Ascending aorta (tissue), 2 donors: ENCODE data around the gene FRAT1. TPM values are rescaled to one million over a fixed set of nuclear protein-coding genes. Genes with fewer than 3 reads are reported as not detected.

ENCODE experiments used
- DNase-seq, 2 donors: peaks; one replicate each; pipeline ENCODE4 v3.0.0-alpha.2; 2019; ENCODE audit warnings: low spot score in 2 of 2
- H3K27ac ChIP-seq, 2 donors: fragments of 200-600 bp; sonication (generic); one replicate each; pipeline ENCODE4 v1.5.1; 2016 to 2017; ENCODE audit warnings: mild to moderate bottlenecking in 1 of 2
- H3K27me3 ChIP-seq: fragments of 200-600 bp; sonication (generic); one replicate; pipeline ENCODE4 v1.5.1; 2017
- H3K36me3 ChIP-seq, 2 donors: fragments of 200-600 bp; sonication (generic); one replicate each; pipeline ENCODE4 v1.5.1; 2016
- H3K4me1 ChIP-seq, 2 donors: fragments of 200-600 bp; sonication (generic); one replicate each; pipeline ENCODE4 v1.5.1; 2016 to 2017; ENCODE audit warnings: mild to moderate bottlenecking in 1 of 2
- H3K4me3 ChIP-seq, 2 donors: fragments of 200-600 bp; sonication (generic); one replicate each; pipeline ENCODE4 v1.5.1; 2016 to 2017; ENCODE audit warnings: mild to moderate bottlenecking in 1 of 2
- H3K9me3 ChIP-seq, 2 donors: fragments of 200-600 bp; sonication (generic); one replicate each; pipeline ENCODE4 v1.5.1; 2016
- intact Hi-C: fragments of 100-400 bp; cut with DNase I; formaldehyde crosslinking; loops from one replicate; pipeline ENCODE4 v1.15.1; 2023
- total RNA-seq: library from RNA; depleted of rRNA; stranded (reverse); fragments of >200 nt; gene quantifications from one replicate; pipeline ENCODE4 v1.1.0, GENCODE V29; 2016
- TF ChIP-seq, protein P1 (sequence below), 3 experiments: fragments of 200-600 bp in 2 of 3; fragments of 450-650 bp in 1 of 3; sonication (generic) in 2 of 3; IDR thresholded peaks; one replicate each; pipeline ENCODE4 v1.5.1; 2016 to 2019; ENCODE audit warnings: antibody characterized with exemption in 3 of 3, mild to moderate bottlenecking in 1 of 3, moderate library complexity in 1 of 3

FRAT1 gene
- total RNA-seq, 1 donor from 2014 or later: 5.2 TPM

DNA sequence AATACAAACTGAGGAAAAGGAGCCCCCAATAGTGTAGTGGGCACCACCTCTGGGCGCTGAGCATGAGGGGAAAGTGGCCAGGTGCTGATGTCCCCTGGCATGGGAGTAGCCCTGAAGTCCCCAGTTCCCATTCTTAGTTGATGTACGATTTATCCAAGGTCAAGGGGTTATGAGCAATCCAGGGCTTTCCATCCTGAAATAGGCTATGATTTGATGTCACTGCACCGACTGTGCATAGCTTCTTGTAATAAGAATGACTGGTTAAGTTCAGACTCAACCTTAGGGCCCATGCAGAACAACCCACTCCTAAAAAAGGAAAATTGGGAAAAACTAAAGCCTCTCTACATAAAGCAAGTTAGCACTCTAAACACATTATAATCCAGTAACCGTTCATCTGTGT, 4.4 kb downstream of the FRAT1 start:
- no peak for DNase-seq
- no peaks in the 10 kb centered on the region for H3K27me3 ChIP-seq
- H3K9me3 ChIP-seq: no peaks in the 10 kb centered on the region
- H3K4me1 ChIP-seq: peaks cover 4 to 6% of the 10 kb centered on the region in 2 donors
- TF ChIP-seq, protein P1, sequence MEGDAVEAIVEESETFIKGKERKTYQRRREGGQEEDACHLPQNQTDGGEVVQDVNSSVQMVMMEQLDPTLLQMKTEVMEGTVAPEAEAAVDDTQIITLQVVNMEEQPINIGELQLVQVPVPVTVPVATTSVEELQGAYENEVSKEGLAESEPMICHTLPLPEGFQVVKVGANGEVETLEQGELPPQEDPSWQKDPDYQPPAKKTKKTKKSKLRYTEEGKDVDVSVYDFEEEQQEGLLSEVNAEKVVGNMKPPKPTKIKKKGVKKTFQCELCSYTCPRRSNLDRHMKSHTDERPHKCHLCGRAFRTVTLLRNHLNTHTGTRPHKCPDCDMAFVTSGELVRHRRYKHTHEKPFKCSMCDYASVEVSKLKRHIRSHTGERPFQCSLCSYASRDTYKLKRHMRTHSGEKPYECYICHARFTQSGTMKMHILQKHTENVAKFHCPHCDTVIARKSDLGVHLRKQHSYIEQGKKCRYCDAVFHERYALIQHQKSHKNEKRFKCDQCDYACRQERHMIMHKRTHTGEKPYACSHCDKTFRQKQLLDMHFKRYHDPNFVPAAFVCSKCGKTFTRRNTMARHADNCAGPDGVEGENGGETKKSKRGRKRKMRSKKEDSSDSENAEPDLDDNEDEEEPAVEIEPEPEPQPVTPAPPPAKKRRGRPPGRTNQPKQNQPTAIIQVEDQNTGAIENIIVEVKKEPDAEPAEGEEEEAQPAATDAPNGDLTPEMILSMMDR (IDR thresholded peaks at IDR 0.05): no peak
- H3K4me3 ChIP-seq: no peak overlapping the region
- intact Hi-C loops: no loop called here
- no peak overlapping the region for H3K27ac ChIP-seq
- H3K36me3 ChIP-seq: peaks cover under 1% of the 10 kb centered on the region in 2 donors

GRCh38 chr10:97325754-97326153, 6.7 kb downstream of the FRAT1 start:
- no peak overlapping the region for H3K27ac ChIP-seq
- intact Hi-C loops: no loop called here
- TF ChIP-seq, protein P1 (IDR thresholded peaks at IDR 0.05): no peak
- H3K4me3 ChIP-seq: no peak overlapping the region
- H3K4me1 ChIP-seq: peaks cover 1 to 3% of the 10 kb centered on the region in 2 donors
- H3K9me3 ChIP-seq: no peaks in the 10 kb centered on the region
- DNase-seq: no peak
- peaks cover 3 to 15% of the 10 kb centered on the region in 2 donors for H3K36me3 ChIP-seq
- no peaks in the 10 kb centered on the region for H3K27me3 ChIP-seq

GRCh38 chr10:97327348-97328294, 8.6 kb downstream of the FRAT1 start:
- TF ChIP-seq, protein P1 (IDR thresholded peaks at IDR 0.05): no peak
- peaks cover 7 to 15% of the 10 kb centered on the region in 2 donors for H3K36me3 ChIP-seq
- intact Hi-C loops: no loop called here
- no peaks in the 10 kb centered on the region for H3K9me3 ChIP-seq
- no peak overlapping the region for H3K4me3 ChIP-seq
- no peak overlapping the region for H3K27ac ChIP-seq
- DNase-seq: no peak
- H3K27me3 ChIP-seq: no peaks in the 10 kb centered on the region
- H3K4me1 ChIP-seq: peaks cover 6 to 14% of the 10 kb centered on the region in 2 donors

GRCh38 chr10:97328646-97329453, 9.8 kb downstream of the FRAT1 start:
- Histone ChIP-seq H3K4me3 (no peak overlapping the region), H3K27me3 (no peaks in the 10 kb centered on the region), H3K4me1 (peaks cover 6 to 25% of the 10 kb centered on the region in 2 donors), H3K36me3 (peaks cover 7 to 15% of the 10 kb centered on the region in 2 donors), H3K27ac (no peak overlapping the region), H3K9me3 (no peaks in the 10 kb centered on the region)
- TF ChIP-seq, protein P1 (IDR thresholded peaks at IDR 0.05): no peak
- DNase-seq: no peak
- intact Hi-C loops: no loop called here

GRCh38 chr10:97329766-97330165, 10.7 kb downstream of the FRAT1 start:
- intact Hi-C loops: no loop called here
- no peak overlapping the region for H3K4me3 ChIP-seq
- peaks cover 6 to 25% of the 10 kb centered on the region in 2 donors for H3K4me1 ChIP-seq
- peaks cover 7 to 15% of the 10 kb centered on the region in 2 donors for H3K36me3 ChIP-seq
- no peak overlapping the region for H3K27ac ChIP-seq
- no peaks in the 10 kb centered on the region for H3K27me3 ChIP-seq
- TF ChIP-seq, protein P1 (IDR thresholded peaks at IDR 0.05): no peak
- no peaks in the 10 kb centered on the region for H3K9me3 ChIP-seq
- DNase-seq: no peak
